WTC11 (cell line): Measurements from ENCODE around the gene USP2.

Source experiments
- ATF6 ChIP-seq: sonication (generic); formaldehyde crosslinking; IDR thresholded peaks from 2 replicates; pipeline ENCODE4 v1.8.1; 2023; ENCODE audit warnings: mild to moderate bottlenecking, missing genetic modification reagents
- CBFB ChIP-seq: sonication (generic); formaldehyde crosslinking; IDR thresholded peaks from 2 replicates; pipeline ENCODE4 v1.8.1; 2022; ENCODE audit warnings: mild to moderate bottlenecking, low read depth, missing genetic modification reagents
- CTCF ChIP-seq: fragments of 200-600 bp; IDR thresholded peaks from 2 replicates; pipeline ENCODE4 v1.8.0; 2022; ENCODE audit warnings: antibody characterized with exemption
- IRF1 ChIP-seq: sonication (generic); formaldehyde crosslinking; IDR thresholded peaks from 2 replicates; pipeline ENCODE4 v1.8.0; 2023; ENCODE audit warnings: missing genetic modification reagents
- JUN ChIP-seq: sonication (generic); formaldehyde crosslinking; IDR thresholded peaks from 2 replicates; pipeline ENCODE4 v1.8.0; 2023; ENCODE audit warnings: mild to moderate bottlenecking, missing genetic modification reagents
- MAX ChIP-seq: sonication (generic); formaldehyde crosslinking; IDR thresholded peaks from 2 replicates; pipeline ENCODE4 v1.8.0; 2022; ENCODE audit warnings: mild to moderate bottlenecking, missing genetic modification reagents
- NFE2L1 ChIP-seq: sonication (generic); formaldehyde crosslinking; IDR thresholded peaks from 2 replicates; pipeline ENCODE4 v1.8.1; 2023; ENCODE audit warnings: missing genetic modification reagents
- NR2C2 ChIP-seq: sonication (generic); formaldehyde crosslinking; IDR thresholded peaks from 2 replicates; pipeline ENCODE4 v1.8.0; 2022; ENCODE audit warnings: mild to moderate bottlenecking, missing genetic modification reagents
- SP1 ChIP-seq: sonication (generic); formaldehyde crosslinking; conservative IDR thresholded peaks from 2 replicates; pipeline ENCODE4 v1.8.1; 2022; ENCODE audit warnings: missing genetic modification reagents
- STAT6 ChIP-seq: sonication (generic); formaldehyde crosslinking; conservative IDR thresholded peaks from 2 replicates; pipeline ENCODE4 v1.8.1; 2023; ENCODE audit warnings: mild to moderate bottlenecking, low read depth, missing genetic modification reagents, moderate library complexity

- TF ChIP-seq MAX (CRISPR knock-in tag) (no peak; the same call in 1 of the 2 replicates), NR2C2 (no peak), ATF6 (no peak), SP1 (CRISPR knock-in tag) (no peak), CTCF (no peak), STAT6 (CRISPR knock-in tag) (no peak), CBFB (CRISPR knock-in tag) (no peak), NFE2L1 (CRISPR knock-in tag) (no peak), IRF1 (CRISPR knock-in tag) (no peak), JUN (no peak)
These were observed 36.4 kb upstream of the USP2 start for GRCh38 chr11:119417726-119418540.
